ENCODE data around the gene BST2. TPM values are rescaled to one million over a fixed set of nuclear protein-coding genes. Genes with fewer than 3 reads are reported as not detected.

BST2 gene
- total and polyA plus RNA-seq, 10 of the 15 experiments (the other 5 are each of a cell fraction or from before 2014, with no cell fraction given) = 16.6 to 372 (median 264) TPM

GRCh38 chr19:17379221-17379631 lies 26.2 kb downstream of the BST2 start (continued):
- TF ChIP-seq SMARCA5 (IDR thresholded peaks at IDR 0.05) (no peak), SIX5 (IDR thresholded peaks at IDR 0.05; ENCODE audit: low read depth, low read length, severe bottlenecking) (no peak), IRF4 (IDR thresholded peaks at IDR 0.05; ENCODE audit: low read depth, low read length) (no peak), BMI1 (IDR thresholded peaks at IDR 0.05; ENCODE audit: borderline replicate concordance) (no peak), ZBED1 (IDR thresholded peaks at IDR 0.05; ENCODE audit: borderline replicate concordance) (no peak), YBX1 (IDR thresholded peaks at IDR 0.05) (no peak), MEF2A (IDR thresholded peaks at IDR 0.05; ENCODE audit: insufficient read depth, low read depth, low read length) (no peak), SMC3 (IDR thresholded peaks at IDR 0.05; ENCODE audit: borderline replicate concordance, low read length) (no peak), NR2C2 (IDR thresholded peaks at IDR 0.05; ENCODE audit: borderline replicate concordance, control insufficient read depth, insufficient read length, low read depth) (peak; percentile 65), PAX5 (IDR thresholded peaks at IDR 0.05; ENCODE audit: borderline replicate concordance, low read depth, low read length) (no peak), ZNF207 (IDR thresholded peaks at IDR 0.05; ENCODE audit: borderline replicate concordance) (no peak), CREB1 (IDR thresholded peaks at IDR 0.05; ENCODE audit: low read depth) (no peak), FOS (IDR thresholded peaks at IDR 0.05; ENCODE audit: borderline replicate concordance, extremely low read depth, insufficient read length) (no peak), PBX3 (IDR thresholded peaks at IDR 0.05; ENCODE audit: insufficient replicate concordance, low read depth, low read length) (no peak), USF1 (IDR thresholded peaks at IDR 0.05; ENCODE audit: borderline replicate concordance, extremely low read length, insufficient read depth, low read depth, low read length) (no peak)
